CD4-positive, alpha-beta T cell treated with Interleukin-10 for 1 hour (primary cell): ENCODE results near the gene KRTAP13-2.

Experiments used
- DNase-seq: peaks from one replicate; pipeline ENCODE4 v3.0.0-alpha.2; 2020

Gene KRTAP13-2, protein sequence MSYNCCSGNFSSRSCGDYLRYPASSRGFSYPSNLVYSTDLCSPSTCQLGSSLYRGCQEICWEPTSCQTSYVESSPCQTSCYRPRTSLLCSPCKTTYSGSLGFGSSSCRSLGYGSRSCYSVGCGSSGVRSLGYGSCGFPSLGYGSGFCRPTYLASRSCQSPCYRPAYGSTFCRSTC

GRCh38 chr21:30372139-30372770 lies at the start of gene KRTAP13-2:
Gene KRTAP13-2, minus strand, starts transcription at chr21:30372271. Its CDS starts 58 bp downstream, at chr21:30372213.
- DNase-seq = no peak

- DNase-seq = no peak
Measured at GRCh38 chr21:30415993-30416392, 43.9 kb upstream of the KRTAP13-2 start.

- no peak for DNase-seq
Measured at GRCh38 chr21:30408782-30409494, 36.9 kb upstream of the KRTAP13-2 start.

- no peak for DNase-seq
Measured at GRCh38 chr21:30395731-30396130, 23.7 kb upstream of the KRTAP13-2 start, which contains the start of gene KRTAP13-1. Gene KRTAP13-1, plus strand, starts transcription at chr21:30396031. Its CDS starts 56 bp downstream, at chr21:30396087.

GRCh38 chr21:30391492-30392025 lies 19.5 kb upstream of the KRTAP13-2 start:
- DNase-seq = no peak

GRCh38 chr21:30382201-30382600 lies 10.1 kb upstream of the KRTAP13-2 start:
- DNase-seq = no peak

GRCh38 chr21:30355906-30356305 lies 16.2 kb downstream of the KRTAP13-2 start:
- DNase-seq = no peak

DNA sequence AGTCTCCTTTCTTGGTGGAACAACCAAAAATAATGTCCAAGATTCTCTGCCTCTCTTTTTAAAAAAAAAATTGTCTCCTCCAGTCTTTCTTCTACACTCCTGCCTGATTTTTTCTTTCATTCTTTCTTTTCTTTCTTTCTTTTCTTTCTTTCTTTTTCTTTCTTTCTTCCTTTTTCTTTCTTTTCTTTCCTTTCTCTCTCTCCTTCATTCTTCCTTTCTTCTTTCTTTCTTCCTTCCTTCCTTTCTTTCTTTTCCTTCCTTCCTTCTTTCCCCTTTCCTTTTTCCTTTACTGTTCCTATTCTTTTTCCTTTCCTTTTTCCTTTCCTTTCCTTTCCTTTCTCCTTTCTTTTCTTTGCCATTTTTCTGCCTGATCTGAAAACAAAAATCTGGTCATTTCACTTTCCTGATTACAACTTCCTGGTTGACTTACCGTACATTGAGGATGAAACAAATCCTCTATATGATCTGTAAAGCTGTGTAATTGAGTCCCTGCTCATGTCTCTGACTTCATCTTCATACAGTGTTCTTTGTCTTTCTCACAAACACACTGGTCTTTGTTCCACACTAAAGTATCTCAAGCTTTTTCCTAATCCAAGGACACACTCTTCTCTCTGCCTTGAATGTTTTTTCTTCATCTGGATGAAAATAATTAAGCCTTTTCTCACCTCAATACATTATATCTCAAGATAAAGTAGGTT lies 17.6 kb downstream of the KRTAP13-2 start:
- no peak for DNase-seq

DNA sequence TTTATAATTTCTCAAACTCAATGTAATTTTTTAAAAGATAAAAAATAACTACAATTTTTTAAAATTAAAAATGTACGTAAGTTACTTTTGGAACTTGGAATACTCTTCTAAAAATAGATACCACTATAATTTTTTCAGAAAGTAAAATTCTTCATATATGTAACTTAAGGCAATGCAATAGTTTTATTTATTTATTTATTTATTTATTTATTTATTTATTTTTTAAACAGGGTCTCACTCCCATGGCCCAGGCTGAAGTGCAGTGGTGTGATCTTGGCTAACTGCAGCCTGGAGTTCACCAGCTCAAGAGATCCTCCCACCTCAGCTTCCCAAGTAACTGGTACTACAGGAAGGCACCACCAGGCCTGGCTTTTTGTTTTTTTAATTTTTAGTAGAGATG lies 20.5 kb downstream of the KRTAP13-2 start:
- no peak for DNase-seq

DNA sequence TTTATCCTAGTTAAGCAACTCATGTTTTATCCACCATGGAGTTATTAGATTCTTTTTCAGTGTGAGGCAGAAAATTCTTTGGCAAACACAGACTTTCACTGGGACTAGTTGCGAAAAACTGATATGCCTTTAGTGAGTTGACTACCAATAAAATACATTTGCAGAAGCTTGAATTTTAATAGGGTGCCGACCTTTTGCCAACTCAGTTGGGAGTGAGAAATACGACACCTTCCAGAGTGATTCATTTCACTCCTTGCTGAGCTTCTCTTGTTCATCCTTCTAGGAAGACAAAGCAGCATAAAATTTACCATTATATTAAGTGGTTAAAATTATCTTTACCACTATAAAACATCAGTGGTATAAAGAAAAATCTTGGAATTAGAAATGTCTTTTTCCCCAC lies 22.5 kb downstream of the KRTAP13-2 start:
- DNase-seq = no peak

DNA sequence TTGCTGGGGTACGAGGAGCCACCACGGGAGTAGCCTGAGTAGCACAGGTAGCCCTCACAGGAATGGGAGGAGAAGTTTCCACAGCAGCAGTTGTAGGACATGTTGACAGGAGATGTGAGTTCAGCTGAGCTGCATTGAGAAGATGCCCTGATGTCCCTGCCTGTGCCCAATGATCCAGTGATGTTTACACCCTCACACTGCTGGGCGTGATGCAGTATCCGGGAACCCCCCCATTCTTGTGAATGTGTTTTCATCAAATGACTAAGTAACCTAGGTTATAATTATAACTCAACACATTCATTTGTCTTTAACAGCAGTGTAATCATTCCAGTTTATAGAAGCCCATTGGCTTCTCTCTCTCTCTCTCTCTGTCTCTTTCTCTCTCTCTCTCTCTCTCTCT lies 23.6 kb downstream of the KRTAP13-2 start, which contains the start of gene KRTAP23-1:
TSS of gene KRTAP23-1 (minus strand) at position 101 of the 400 bp plus-strand sequence. CDS start at position 101, 0 bp downstream.
- DNase-seq = no peak

DNA sequence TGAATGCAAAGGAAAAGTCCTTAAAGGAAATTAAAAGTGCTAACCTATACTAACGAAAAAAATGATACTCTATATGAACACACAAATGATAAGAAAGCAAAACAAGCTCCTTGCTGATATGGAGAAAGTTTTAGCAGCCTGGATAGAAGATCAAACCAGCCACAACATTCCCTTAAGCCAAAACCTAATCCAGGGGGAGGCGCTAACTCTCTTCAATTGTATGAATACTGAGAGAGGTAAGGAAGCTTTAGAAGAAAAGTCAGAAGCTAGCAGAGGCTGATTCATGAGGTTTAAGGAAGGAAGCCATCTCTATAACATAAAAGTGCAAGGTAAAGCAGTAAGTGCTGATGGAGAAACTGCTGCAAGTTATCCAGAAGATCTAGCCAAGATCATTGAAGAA lies 27.1 kb downstream of the KRTAP13-2 start:
- no peak for DNase-seq

DNA sequence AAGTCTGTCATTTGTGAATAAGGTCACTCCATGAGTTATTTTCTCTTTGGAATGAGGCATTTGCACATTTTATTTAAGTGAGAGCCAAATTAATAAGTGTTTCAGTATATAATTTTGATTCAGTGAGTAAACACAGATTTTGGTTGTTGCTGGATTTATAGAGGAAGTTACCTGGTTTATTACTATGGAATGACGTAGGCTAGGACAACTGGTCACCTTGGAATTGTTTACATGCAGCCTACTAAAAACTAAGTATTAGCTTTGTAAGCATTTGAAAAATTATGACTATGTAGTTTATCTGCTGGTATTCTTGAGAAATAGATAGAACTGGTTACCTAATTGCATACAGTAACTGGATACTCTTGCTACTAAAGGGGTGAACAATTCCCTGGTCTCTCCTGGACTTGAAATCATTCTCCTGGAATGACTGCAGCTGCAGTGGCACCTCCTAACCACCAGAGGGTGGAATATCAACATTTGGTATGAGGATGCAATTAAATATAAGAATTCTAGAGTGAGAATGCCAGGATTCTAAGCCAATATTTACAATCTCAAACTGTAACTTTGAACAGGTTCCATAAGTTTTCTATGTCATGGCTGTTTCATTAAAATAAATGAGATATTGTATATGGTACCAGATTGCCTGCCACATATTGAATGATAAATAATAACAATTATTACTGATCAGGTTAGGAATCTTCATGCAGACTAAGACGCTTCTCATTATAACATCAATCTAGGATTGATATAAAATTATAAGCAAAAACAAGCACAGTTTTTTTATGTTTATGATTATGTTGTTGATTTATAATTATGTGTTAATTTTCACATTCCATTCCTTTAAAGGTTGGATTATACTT lies 31.1 kb downstream of the KRTAP13-2 start:
- peak; percentile 22 for DNase-seq

- no peak for DNase-seq
Measured at GRCh38 chr21:30338717-30339116, 33.4 kb downstream of the KRTAP13-2 start.

DNA sequence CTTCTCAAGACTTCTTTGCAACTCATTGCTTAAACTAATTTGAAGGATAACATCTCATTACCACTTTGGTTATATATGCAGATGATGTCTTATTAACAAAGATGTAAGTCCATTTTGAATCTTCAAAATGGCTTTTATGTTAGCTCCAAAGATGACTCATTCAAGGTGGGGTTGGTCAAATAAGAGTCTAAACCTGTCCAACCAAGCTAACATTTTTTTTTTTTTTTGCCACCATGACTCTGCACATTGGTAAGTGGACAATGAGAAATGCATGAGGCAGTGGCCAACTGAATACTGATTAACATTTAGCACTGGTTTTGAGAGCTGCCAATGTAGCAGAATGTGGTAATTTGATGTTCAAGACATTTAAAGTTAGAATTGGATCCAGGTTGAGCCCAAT lies 34.3 kb downstream of the KRTAP13-2 start:
- DNase-seq = no peak

- DNase-seq = no peak
Measured at GRCh38 chr21:30337276-30337744, 34.8 kb downstream of the KRTAP13-2 start, which contains the start of gene KRTAP27-1. Gene KRTAP27-1, minus strand, starts transcription at chr21:30337694. Its CDS starts 26 bp downstream, at chr21:30337668.

- no peak for DNase-seq
Measured at GRCh38 chr21:30336596-30336995, 35.5 kb downstream of the KRTAP13-2 start.

DNA sequence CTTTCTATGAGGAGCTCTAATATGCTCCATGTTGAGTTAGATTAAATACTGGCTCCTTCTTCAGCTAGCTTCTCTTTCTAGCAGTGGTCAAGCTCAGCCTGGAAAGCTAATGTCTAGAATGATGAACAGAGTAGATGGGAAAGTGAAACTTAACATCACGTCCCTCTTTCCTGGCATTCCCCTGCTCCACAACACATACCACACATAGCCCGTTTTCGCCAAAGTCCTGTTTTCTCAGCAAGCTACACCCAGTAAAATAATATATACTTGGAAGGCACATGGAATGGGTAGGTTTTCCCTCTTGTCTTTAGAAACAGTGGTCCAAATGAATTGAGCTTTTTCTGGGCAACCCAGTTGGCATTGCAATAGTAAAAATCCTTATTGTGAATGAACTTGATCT lies 38.3 kb downstream of the KRTAP13-2 start:
- DNase-seq = no peak

DNA sequence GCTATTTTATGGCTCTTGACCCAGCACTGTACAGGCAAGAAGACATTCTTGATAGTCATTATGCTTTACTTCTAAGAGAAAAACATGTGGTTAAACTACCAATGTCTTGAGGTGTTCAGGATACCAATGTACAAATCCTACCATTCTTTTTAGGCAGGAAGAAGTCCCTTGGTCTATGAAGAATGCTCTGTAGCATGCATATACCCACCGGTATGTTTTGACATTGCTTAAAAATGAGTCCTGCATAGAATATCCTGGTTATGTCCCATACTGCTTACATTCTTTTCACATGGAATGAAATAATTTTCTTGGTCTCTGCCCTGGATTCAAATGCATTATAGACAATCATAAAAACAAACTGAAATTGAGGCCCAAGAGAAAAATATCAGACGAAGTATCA lies 39.4 kb downstream of the KRTAP13-2 start:
- no peak for DNase-seq

DNA sequence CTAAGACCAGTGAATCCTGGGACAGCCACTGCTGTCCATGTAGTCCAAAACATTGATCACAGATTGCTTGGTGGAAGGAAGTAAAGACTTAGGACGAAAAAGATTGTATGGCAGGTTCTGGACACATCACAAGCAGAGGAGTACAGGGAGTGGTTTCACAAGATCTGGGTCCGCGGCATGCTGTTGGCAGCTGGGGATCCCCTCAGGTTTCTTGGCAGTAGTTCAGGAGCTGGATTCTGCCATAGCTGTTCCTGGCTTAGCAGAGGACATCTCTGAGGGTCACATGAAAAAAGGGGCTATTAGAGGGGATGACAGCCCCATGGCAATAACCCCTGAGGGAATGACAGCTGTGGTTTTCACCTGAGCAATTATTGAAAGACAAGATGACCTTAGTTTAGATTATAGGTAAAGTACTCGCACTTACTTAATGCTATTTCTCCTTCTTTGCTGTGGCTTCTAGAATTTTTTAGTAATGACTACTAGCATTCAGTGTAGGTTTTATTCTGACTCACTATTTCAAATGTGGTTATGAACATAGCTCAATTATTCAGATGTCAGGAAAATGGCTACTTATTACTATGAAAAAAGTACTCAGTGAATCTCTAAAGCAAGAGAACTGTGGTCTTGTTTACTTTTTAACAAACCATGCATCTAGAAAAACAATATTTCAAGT lies 42.7 kb downstream of the KRTAP13-2 start:
- no peak for DNase-seq

DNA sequence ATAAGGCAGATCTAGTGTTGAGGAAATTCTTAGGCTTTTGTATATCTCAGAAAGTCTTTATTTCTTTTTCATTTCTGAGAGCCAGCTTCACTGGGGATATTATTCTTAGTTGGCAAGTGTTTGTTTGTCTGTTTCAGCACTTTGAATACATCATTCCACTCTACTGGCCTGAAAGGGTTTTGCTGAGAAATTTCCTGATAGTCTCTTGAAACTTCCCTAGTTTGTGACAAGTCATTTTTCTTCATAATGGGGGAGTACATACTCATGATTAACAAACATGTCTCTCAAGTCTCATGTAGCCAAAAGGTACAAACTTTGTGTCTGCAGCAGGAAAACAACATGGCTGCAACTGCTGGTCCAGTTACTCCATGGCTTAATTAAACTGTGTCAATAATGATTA lies 45.7 kb downstream of the KRTAP13-2 start:
- DNase-seq = no peak
